GM23338 (cell line): ENCODE results near the gene RTN3. TPM values are rescaled to one million over a fixed set of nuclear protein-coding genes. Genes with fewer than 3 reads are reported as not detected.

Experiments used
- ATAC-seq: fragments of 200-7000 bp; cut with Tn5 transposase; 3 replicates; pipeline ENCODE4 v1.9.1; 2020
- DNase-seq: peaks from one replicate; pipeline ENCODE4 v3.0.0-alpha.2; 2015; ENCODE audit warnings: low spot score
- H2AFZ ChIP-seq: fragments of 200-600 bp; sonication (generic); 2 replicates; pipeline ENCODE4 v1.8.0; 2016; ENCODE audit warnings: antibody characterized with exemption, mild to moderate bottlenecking, moderate library complexity
- H3F3A ChIP-seq: fragments of 200-600 bp; sonication (generic); replicated peaks from 2 replicates; pipeline ENCODE4 v1.8.0; 2017; ENCODE audit warnings: antibody characterized with exemption, mixed run types, low read depth
- H3K27ac ChIP-seq: fragments of 200-600 bp; sonication (generic); 2 replicates; pipeline ENCODE4 v1.6.1; 2016; ENCODE audit warnings: low read depth
- H3K27me3 ChIP-seq: fragments of 200-600 bp; sonication (generic); 2 replicates; pipeline ENCODE4 v1.8.0; 2016; ENCODE audit warnings: mild to moderate bottlenecking, mixed run types, moderate library complexity; ENCODE audit not compliant: insufficient read depth
- H3K36me3 ChIP-seq: fragments of 200-600 bp; sonication (generic); 2 replicates; pipeline ENCODE4 v1.8.0; 2016; ENCODE audit warnings: mild to moderate bottlenecking; ENCODE audit not compliant: insufficient read depth
- H3K4me1 ChIP-seq: fragments of 200-600 bp; sonication (generic); 2 replicates; pipeline ENCODE4 v1.8.0; 2016; ENCODE audit warnings: mild to moderate bottlenecking, moderate library complexity; ENCODE audit not compliant: insufficient read depth
- H3K4me2 ChIP-seq: fragments of 200-600 bp; sonication (generic); 2 replicates; pipeline ENCODE4 v1.7.1; 2017; ENCODE audit warnings: mixed run types
- H3K4me3 ChIP-seq: fragments of 200-600 bp; sonication (generic); 2 replicates; pipeline ENCODE4 v1.6.1; 2016; ENCODE audit warnings: mixed run types
- H3K79me2 ChIP-seq: fragments of 200-600 bp; sonication (generic); replicated peaks from 2 replicates; pipeline ENCODE4 v1.8.0; 2017; ENCODE audit warnings: mild to moderate bottlenecking; ENCODE audit not compliant: insufficient read depth
- H3K9me2 ChIP-seq: fragments of 200-600 bp; sonication (generic); 2 replicates; pipeline ENCODE4 v1.8.0; 2017; ENCODE audit not compliant: insufficient read depth
- H4K20me1 ChIP-seq: fragments of 200-600 bp; sonication (generic); replicated peaks from 2 replicates; pipeline ENCODE4 v1.8.0; 2017; ENCODE audit warnings: mild to moderate bottlenecking; ENCODE audit not compliant: insufficient read depth
- H3K27ac Mint-ChIP-seq: 2 replicates; pipeline ENCODE4 v1.8.0; 2020; ENCODE audit warnings: inconsistent platforms, mild to moderate bottlenecking, moderate library complexity, mixed read lengths
- H3K27me3 Mint-ChIP-seq: 3 replicates; pipeline ENCODE4 v1.8.0; 2022; ENCODE audit warnings: low read depth, mild to moderate bottlenecking, moderate library complexity, mixed read lengths, inconsistent platforms; ENCODE audit not compliant: insufficient read depth, poor library complexity
- H3K36me3 Mint-ChIP-seq: 3 replicates; pipeline ENCODE4 v1.8.0; 2021; ENCODE audit warnings: low read depth, mild to moderate bottlenecking, inconsistent platforms, moderate library complexity, mixed read lengths
- H3K4me1 Mint-ChIP-seq: 3 replicates; pipeline ENCODE4 v1.8.0; 2020; ENCODE audit warnings: mild to moderate bottlenecking, inconsistent platforms, mixed read lengths
- H3K4me3 Mint-ChIP-seq: 3 replicates; pipeline ENCODE4 v1.8.0; 2021; ENCODE audit warnings: moderate library complexity, mild to moderate bottlenecking, inconsistent platforms, mixed read lengths
- H3K9me3 Mint-ChIP-seq: 3 replicates; pipeline ENCODE4 v1.8.0; 2020; ENCODE audit warnings: moderate library complexity, mild to moderate bottlenecking, inconsistent platforms, mixed read lengths
- CREB1 ChIP-seq: fragments of 250-450 bp; sonication (Bioruptor Pico); IDR thresholded peaks from 2 replicates; pipeline ENCODE4 v1.5.0; 2020; ENCODE audit warnings: low read depth, mild to moderate bottlenecking, moderate library complexity
- CTCF ChIP-seq, 2 experiments: fragments of 200-600 bp in 1 of 2; sonication (generic) in 1 of 2; conservative IDR thresholded peaks; 2 replicates each; pipeline versions ENCODE4 v1.5.1 to v1.6.1; 2016 to 2017; ENCODE audit warnings: antibody characterized with exemption in 2 of 2, low read depth in 2 of 2, mild to moderate bottlenecking in 2 of 2, moderate library complexity in 1 of 2
- ETS1 ChIP-seq: IDR thresholded peaks from 2 replicates; pipeline ENCODE4 v1.6.1; 2016; ENCODE audit warnings: antibody characterized with exemption
- JUNB ChIP-seq: IDR thresholded peaks from one replicate; pipeline ENCODE4 v1.6.1; 2016; ENCODE audit warnings: antibody characterized with exemption; ENCODE audit not compliant: unreplicated experiment
- POLR2AphosphoS5 ChIP-seq: IDR thresholded peaks from 2 replicates; pipeline ENCODE4 v1.6.1; 2016; ENCODE audit warnings: antibody characterized with exemption, low read depth
- REST ChIP-seq: IDR thresholded peaks from one replicate; pipeline ENCODE4 v1.6.1; 2018; ENCODE audit warnings: antibody characterized with exemption; ENCODE audit not compliant: unreplicated experiment
- STAT1 ChIP-seq: IDR thresholded peaks from one replicate; pipeline ENCODE4 v1.6.1; 2016; ENCODE audit warnings: antibody characterized with exemption; ENCODE audit not compliant: unreplicated experiment
- ZNF114 ChIP-seq: fragments of 250-450 bp; sonication (Bioruptor Pico); IDR thresholded peaks from 2 replicates; pipeline ENCODE4 v1.5.0; 2020; ENCODE audit warnings: mild to moderate bottlenecking, moderate library complexity
- ZNF331 ChIP-seq: fragments of 250-450 bp; sonication (Bioruptor Pico); IDR thresholded peaks from 2 replicates; pipeline ENCODE4 v1.5.0; 2020; ENCODE audit warnings: low read depth, mild to moderate bottlenecking, moderate library complexity
- ZNF462 ChIP-seq: fragments of 250-450 bp; sonication (Bioruptor Pico); IDR thresholded peaks from 2 replicates; pipeline ENCODE4 v1.5.0; 2020; ENCODE audit warnings: mild to moderate bottlenecking, moderate library complexity
- polyA plus RNA-seq: library from polyadenylated mRNA; unstranded; fragments of >200 nt; fragmentation: Nextera tagmentation; extraction: Ambion mirVana; gene quantifications from 2 replicates; pipeline ENCODE4 v1.2.1, GENCODE V29; 2016
- total RNA-seq: library from RNA; depleted of rRNA; stranded (reverse); fragments of >200 nt; shearing (Covaris generic); gene quantifications from 2 replicates; pipeline ENCODE4 v1.2.3, GENCODE V29; 2014

Gene RTN3
- total and polyA plus RNA-seq, 2 experiments from 2014 or later, result 138 to 162 TPM

- Histone ChIP-seq H3K4me3 (no peak overlapping the region), H3K9me2 (no peaks in the 10 kb centered on the region), H3F3A (0 out of 2 replicates have a peak, but pooled peaks cover 7% of the 10 kb centered on the region), H3K4me1 (no peaks in the 10 kb centered on the region), H3K36me3 (no peaks in the 10 kb centered on the region), H4K20me1 (no peaks in the 10 kb centered on the region), H3K27ac (no peak overlapping the region), H3K4me2 (no peak overlapping the region), H3K79me2 (no peaks in the 10 kb centered on the region), H3K27me3 (0 out of 2 replicates have a peak, but pooled peaks cover 4% of the 10 kb centered on the region), H2AFZ (no peak overlapping the region)
- DNase-seq (no peak), ATAC-seq (no peak)
- Mint-ChIP-seq H3K4me3 (no peak overlapping the region), H3K9me3 (peaks cover 12% of the 10 kb centered on the region), H3K36me3 (peaks cover 1% of the 10 kb centered on the region; the same call in 1 of the 3 replicates), H3K4me1 (no peaks in the 10 kb centered on the region), H3K27me3 (peaks cover 9% of the 10 kb centered on the region), H3K27ac (no peak overlapping the region)
- TF ChIP-seq STAT1 (no peak), REST (no peak), ZNF114 (no peak), ZNF462 (no peak), POLR2AphosphoS5 (no peak), CTCF (conservative IDR thresholded peaks at IDR 0.05; ENCODE audit: low read depth in 2 of 2) (no peak), ZNF331 (CRISPR knock-in tag) (no peak), ETS1 (no peak), CREB1 (no peak), JUNB (no peak)
Measured at GRCh38 chr11:63785823-63786222, 104.5 kb downstream of the RTN3 start.
